Measurements from ENCODE around the gene RABGAP1L.
"Not testable (repeated sequence)": the region's sequence is repeated elsewhere in the genome, so short reads cannot be mapped to it uniquely, and the experiment has no call there.

The RABGAP1L gene

DNA sequence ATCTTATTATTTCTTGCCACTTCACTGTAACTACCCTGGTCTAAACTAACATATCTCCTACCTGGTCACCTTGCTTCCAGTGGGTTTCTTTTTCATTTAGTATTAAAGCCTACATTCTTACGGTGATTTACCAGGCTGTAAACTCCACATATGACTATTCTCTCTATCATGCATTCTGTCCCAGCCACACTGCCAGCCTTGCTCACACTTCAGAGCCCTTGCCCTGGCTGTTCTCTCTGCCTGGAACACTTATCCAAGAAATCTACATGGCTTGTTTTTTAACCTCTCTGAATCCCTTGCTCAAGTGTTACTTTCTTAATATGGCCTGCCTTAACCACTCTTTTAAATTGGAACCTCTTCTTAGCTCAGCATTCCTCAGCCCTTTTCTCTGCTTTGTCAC lies 501.2 kb downstream of the RABGAP1L start:
- Mint-ChIP-seq H3K27ac (no peak overlapping the region), H3K27me3 (ENCODE audit: low read depth) (no peaks in the 10 kb centered on the region), H3K36me3 (ENCODE audit: low read depth) (no peaks in the 10 kb centered on the region), H3K9me3 (peaks cover 7% of the 10 kb centered on the region), H3K4me3 (no peak overlapping the region), H3K4me1 (ENCODE audit: low read depth) (no peaks in the 10 kb centered on the region)

GRCh38 chr1:174663358-174663757 lies 504.0 kb downstream of the RABGAP1L start:
- H3K27me3 Mint-ChIP-seq (ENCODE audit: low read depth), result no peaks in the 10 kb centered on the region
- no peaks in the 10 kb centered on the region for H3K36me3 Mint-ChIP-seq (ENCODE audit: low read depth)
- no peaks in the 10 kb centered on the region for H3K4me1 Mint-ChIP-seq (ENCODE audit: low read depth)
- H3K4me3 Mint-ChIP-seq, result no peak overlapping the region
- H3K27ac Mint-ChIP-seq, result no peak overlapping the region
- H3K9me3 Mint-ChIP-seq, result peaks cover 4% of the 10 kb centered on the region

DNA sequence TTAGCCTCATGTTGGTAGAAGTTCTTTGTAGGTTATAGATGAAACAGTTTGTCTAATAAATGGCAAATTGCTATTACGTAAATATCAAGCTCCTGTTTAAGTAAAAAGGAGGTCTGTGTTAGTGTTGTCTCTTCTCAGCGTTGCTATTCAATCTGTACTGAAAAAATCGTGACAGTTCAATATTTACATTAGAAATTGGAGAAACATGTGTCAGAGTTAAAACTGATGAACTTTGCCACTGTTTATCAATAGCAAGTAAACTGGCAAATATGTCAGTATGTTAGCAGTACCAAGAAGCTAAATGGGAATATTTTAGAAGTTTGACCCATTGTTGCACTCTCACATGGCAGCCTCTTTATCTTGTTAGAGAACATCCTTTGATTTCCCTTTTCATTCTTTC lies 506.9 kb downstream of the RABGAP1L start:
- H3K27me3 Mint-ChIP-seq (ENCODE audit: low read depth), result no peaks in the 10 kb centered on the region
- H3K4me3 Mint-ChIP-seq, result no peak overlapping the region
- H3K36me3 Mint-ChIP-seq (ENCODE audit: low read depth), result no peaks in the 10 kb centered on the region
- H3K4me1 Mint-ChIP-seq (ENCODE audit: low read depth), result no peaks in the 10 kb centered on the region
- peaks cover 17% of the 10 kb centered on the region for H3K9me3 Mint-ChIP-seq
- no peak overlapping the region for H3K27ac Mint-ChIP-seq

- H3K4me1 Mint-ChIP-seq (ENCODE audit: low read depth), result no peaks in the 10 kb centered on the region
- no peak overlapping the region for H3K27ac Mint-ChIP-seq
- H3K4me3 Mint-ChIP-seq, result no peak overlapping the region
- H3K27me3 Mint-ChIP-seq (ENCODE audit: low read depth), result no peaks in the 10 kb centered on the region
- H3K36me3 Mint-ChIP-seq (ENCODE audit: low read depth), result no peaks in the 10 kb centered on the region
- peaks cover 19% of the 10 kb centered on the region for H3K9me3 Mint-ChIP-seq
Measured at GRCh38 chr1:174671826-174672225, 512.5 kb downstream of the RABGAP1L start.

GRCh38 chr1:174676856-174677255 lies 517.5 kb downstream of the RABGAP1L start:
- Mint-ChIP-seq H3K4me3 (no peak overlapping the region), H3K9me3 (peaks cover 5% of the 10 kb centered on the region), H3K27me3 (ENCODE audit: low read depth) (no peaks in the 10 kb centered on the region), H3K27ac (no peak overlapping the region), H3K4me1 (ENCODE audit: low read depth) (no peaks in the 10 kb centered on the region), H3K36me3 (ENCODE audit: low read depth) (no peaks in the 10 kb centered on the region)

- no peak overlapping the region for H3K27ac Mint-ChIP-seq
- no peaks in the 10 kb centered on the region for H3K4me1 Mint-ChIP-seq (ENCODE audit: low read depth)
- no peaks in the 10 kb centered on the region for H3K36me3 Mint-ChIP-seq (ENCODE audit: low read depth)
- H3K4me3 Mint-ChIP-seq, result no peak overlapping the region
- H3K27me3 Mint-ChIP-seq (ENCODE audit: low read depth), result no peaks in the 10 kb centered on the region
- H3K9me3 Mint-ChIP-seq, result peaks cover 5% of the 10 kb centered on the region
Measured at GRCh38 chr1:174678657-174679056, 519.3 kb downstream of the RABGAP1L start.

DNA sequence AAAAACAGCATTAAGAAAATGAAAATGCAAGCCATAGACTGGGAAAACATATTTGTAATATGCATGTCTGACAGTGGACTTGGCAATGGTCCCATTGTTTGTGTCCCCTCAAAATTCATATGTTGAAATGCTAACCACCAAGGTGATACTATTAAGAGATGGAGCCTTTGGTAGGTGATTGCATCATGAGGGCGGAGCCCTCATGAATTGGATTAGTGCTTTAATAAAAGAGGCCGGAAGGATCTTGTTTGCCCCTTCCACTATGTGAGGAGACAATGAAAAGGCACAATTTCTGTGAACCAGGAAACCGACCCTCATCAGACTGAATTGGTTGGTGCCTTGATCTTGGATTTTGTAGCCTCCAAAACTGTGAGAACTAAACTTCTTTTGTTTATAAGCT lies 520.8 kb downstream of the RABGAP1L start:
- Mint-ChIP-seq H3K27me3 (ENCODE audit: low read depth) (no peaks in the 10 kb centered on the region), H3K27ac (no peak overlapping the region), H3K9me3 (peaks cover 5% of the 10 kb centered on the region), H3K36me3 (ENCODE audit: low read depth) (peaks cover 3% of the 10 kb centered on the region), H3K4me1 (ENCODE audit: low read depth) (no peaks in the 10 kb centered on the region), H3K4me3 (no peak overlapping the region)

- Mint-ChIP-seq H3K4me1 (ENCODE audit: low read depth) (no peaks in the 10 kb centered on the region), H3K9me3 (no peaks in the 10 kb centered on the region), H3K4me3 (no peak overlapping the region), H3K36me3 (ENCODE audit: low read depth) (peaks cover 3% of the 10 kb centered on the region), H3K27me3 (ENCODE audit: low read depth) (no peaks in the 10 kb centered on the region), H3K27ac (no peak overlapping the region)
Measured at GRCh38 chr1:174682419-174683008, 523.2 kb downstream of the RABGAP1L start.

GRCh38 chr1:174686213-174686612 lies 526.9 kb downstream of the RABGAP1L start:
- Mint-ChIP-seq H3K4me3 (no peak overlapping the region), H3K27me3 (ENCODE audit: low read depth) (no peaks in the 10 kb centered on the region), H3K9me3 (no peaks in the 10 kb centered on the region), H3K36me3 (ENCODE audit: low read depth) (peaks cover 3% of the 10 kb centered on the region), H3K4me1 (ENCODE audit: low read depth) (no peaks in the 10 kb centered on the region), H3K27ac (no peak overlapping the region)

DNA sequence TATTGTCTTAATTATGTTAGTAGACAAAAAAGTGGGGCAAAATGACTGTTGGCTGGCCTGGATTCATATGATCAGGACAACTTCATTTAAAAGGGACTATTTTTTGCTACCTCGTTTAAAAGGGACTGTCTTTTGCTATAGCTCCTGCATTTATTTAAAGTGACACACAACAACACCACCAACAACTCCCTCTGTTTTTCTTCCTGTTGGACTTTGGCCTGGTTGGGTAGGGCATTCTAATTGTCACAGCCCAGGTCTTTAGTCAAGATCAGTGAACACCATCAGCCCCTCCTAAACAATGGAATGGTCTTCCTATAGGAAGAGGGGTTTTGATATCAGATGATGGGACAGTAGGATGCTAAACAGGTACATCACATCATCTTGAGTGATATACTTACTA lies 530.2 kb downstream of the RABGAP1L start:
- Mint-ChIP-seq H3K36me3 (ENCODE audit: low read depth) (no peaks in the 10 kb centered on the region), H3K9me3 (no peaks in the 10 kb centered on the region), H3K4me1 (ENCODE audit: low read depth) (no peaks in the 10 kb centered on the region), H3K4me3 (no peak overlapping the region), H3K27me3 (ENCODE audit: low read depth) (no peaks in the 10 kb centered on the region), H3K27ac (no peak overlapping the region)

- H3K9me3 Mint-ChIP-seq, result no peaks in the 10 kb centered on the region
- no peak overlapping the region for H3K4me3 Mint-ChIP-seq
- no peak overlapping the region for H3K27ac Mint-ChIP-seq
- no peaks in the 10 kb centered on the region for H3K36me3 Mint-ChIP-seq (ENCODE audit: low read depth)
- H3K4me1 Mint-ChIP-seq (ENCODE audit: low read depth), result no peaks in the 10 kb centered on the region
- no peaks in the 10 kb centered on the region for H3K27me3 Mint-ChIP-seq (ENCODE audit: low read depth)
Measured at GRCh38 chr1:174690266-174690665, 530.9 kb downstream of the RABGAP1L start.

- Mint-ChIP-seq H3K4me3 (no peak overlapping the region), H3K27ac (no peak overlapping the region), H3K27me3 (ENCODE audit: low read depth) (no peaks in the 10 kb centered on the region), H3K36me3 (ENCODE audit: low read depth) (no peaks in the 10 kb centered on the region), H3K4me1 (ENCODE audit: low read depth) (no peaks in the 10 kb centered on the region), H3K9me3 (no peaks in the 10 kb centered on the region)
Measured at GRCh38 chr1:174692313-174692712, 533.0 kb downstream of the RABGAP1L start.

DNA sequence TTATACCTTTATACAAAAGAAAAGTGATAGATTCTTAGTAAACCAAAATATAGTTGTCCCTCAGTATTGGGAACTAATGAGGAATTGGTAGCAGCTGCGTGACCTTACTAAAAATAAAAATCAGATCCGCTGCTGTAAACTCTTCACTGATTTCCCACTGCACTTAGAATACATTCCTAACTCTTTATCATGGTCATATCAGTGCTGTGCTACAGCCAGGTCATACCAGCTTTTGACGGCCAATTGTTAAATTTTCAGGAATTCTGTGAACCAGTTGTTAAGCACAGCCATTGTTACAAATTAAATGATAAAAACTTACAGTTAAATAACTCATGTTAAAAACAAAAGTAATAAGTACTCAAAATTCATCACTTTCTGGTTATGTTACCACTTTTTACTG lies 533.8 kb downstream of the RABGAP1L start:
- no peak overlapping the region for H3K4me3 Mint-ChIP-seq
- H3K36me3 Mint-ChIP-seq (ENCODE audit: low read depth), result no peaks in the 10 kb centered on the region
- no peaks in the 10 kb centered on the region for H3K4me1 Mint-ChIP-seq (ENCODE audit: low read depth)
- no peak overlapping the region for H3K27ac Mint-ChIP-seq
- H3K27me3 Mint-ChIP-seq (ENCODE audit: low read depth), result no peaks in the 10 kb centered on the region
- H3K9me3 Mint-ChIP-seq, result no peaks in the 10 kb centered on the region

DNA sequence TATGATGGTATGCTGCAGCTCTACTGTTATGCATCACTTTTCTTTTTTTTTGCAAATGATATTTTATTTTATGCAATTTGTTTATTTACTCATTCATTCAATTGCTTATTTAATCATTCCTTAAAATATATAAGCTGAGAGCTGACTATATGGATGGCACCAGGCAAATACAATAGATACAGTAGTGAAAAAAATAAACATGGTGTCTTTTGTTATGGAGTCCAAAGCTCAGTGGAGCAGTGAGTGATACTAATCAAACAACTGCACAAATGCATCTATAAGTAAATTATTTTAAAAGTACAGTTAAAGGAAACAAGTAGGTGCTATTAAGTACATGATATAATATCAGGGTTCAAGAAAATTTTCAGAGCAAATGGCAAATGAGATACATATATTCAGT lies 534.2 kb downstream of the RABGAP1L start:
- not testable (repeated sequence) for H3K4me3 Mint-ChIP-seq; H3K27ac Mint-ChIP-seq; H3K9me3 Mint-ChIP-seq; H3K36me3 Mint-ChIP-seq (ENCODE audit: low read depth); H3K27me3 Mint-ChIP-seq (ENCODE audit: low read depth); H3K4me1 Mint-ChIP-seq (ENCODE audit: low read depth)

- Mint-ChIP-seq H3K9me3 (no peaks in the 10 kb centered on the region), H3K4me3 (no peak overlapping the region), H3K27me3 (ENCODE audit: low read depth) (no peaks in the 10 kb centered on the region), H3K4me1 (ENCODE audit: low read depth) (no peaks in the 10 kb centered on the region), H3K36me3 (ENCODE audit: low read depth) (no peaks in the 10 kb centered on the region), H3K27ac (no peak overlapping the region)
Measured at GRCh38 chr1:174696026-174696821, 536.9 kb downstream of the RABGAP1L start.

Measured in T-helper 1 cell treated with Interleukin-12 subunit alpha and Interleukin-12 subunit beta and Interleukin-4 antibody, amounts not matched to agents 30 μg/mL and 1 μg/mL, for 36 hours (primary cell).